ENCODE results near the gene AP3B1. TPM values are rescaled to one million over a fixed set of nuclear protein-coding genes. Genes with fewer than 3 reads are reported as not detected.

AP3B1 gene
- total RNA-seq, 1 experiment from 2014 or later: 39.7 TPM

DNA sequence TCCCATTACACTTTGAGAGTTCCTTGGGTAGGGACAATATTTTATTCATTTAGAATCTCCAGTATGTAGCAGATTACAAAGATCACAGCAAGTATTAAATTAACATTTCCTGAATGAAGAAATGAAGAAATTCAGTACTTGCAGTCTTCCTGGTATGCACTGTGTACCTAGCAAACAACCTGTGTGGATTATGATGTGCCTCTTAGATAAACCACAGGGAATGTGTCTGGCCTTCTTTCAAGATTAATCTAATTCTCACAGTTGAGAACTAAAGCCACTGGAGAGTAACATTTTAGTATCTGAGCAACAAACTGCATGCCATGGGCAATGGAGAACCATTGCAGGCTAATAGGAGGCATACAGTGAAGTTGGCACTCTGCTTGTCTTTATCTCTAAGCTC, 199.4 kb downstream of the AP3B1 start:
- ChIA-PET CTCF (no interaction called here), POLR2A (no interaction called here)
- H3K27ac Mint-ChIP-seq (ENCODE audit: low read depth, unreplicated experiment): no peak overlapping the region
- no peak overlapping the region for H3K4me3 Mint-ChIP-seq (ENCODE audit: unreplicated experiment)
- TF ChIP-seq, protein P1, sequence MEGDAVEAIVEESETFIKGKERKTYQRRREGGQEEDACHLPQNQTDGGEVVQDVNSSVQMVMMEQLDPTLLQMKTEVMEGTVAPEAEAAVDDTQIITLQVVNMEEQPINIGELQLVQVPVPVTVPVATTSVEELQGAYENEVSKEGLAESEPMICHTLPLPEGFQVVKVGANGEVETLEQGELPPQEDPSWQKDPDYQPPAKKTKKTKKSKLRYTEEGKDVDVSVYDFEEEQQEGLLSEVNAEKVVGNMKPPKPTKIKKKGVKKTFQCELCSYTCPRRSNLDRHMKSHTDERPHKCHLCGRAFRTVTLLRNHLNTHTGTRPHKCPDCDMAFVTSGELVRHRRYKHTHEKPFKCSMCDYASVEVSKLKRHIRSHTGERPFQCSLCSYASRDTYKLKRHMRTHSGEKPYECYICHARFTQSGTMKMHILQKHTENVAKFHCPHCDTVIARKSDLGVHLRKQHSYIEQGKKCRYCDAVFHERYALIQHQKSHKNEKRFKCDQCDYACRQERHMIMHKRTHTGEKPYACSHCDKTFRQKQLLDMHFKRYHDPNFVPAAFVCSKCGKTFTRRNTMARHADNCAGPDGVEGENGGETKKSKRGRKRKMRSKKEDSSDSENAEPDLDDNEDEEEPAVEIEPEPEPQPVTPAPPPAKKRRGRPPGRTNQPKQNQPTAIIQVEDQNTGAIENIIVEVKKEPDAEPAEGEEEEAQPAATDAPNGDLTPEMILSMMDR (IDR thresholded peaks at IDR 0.05; ENCODE audit: unreplicated experiment): no peak
- H3K4me1 Mint-ChIP-seq (ENCODE audit: insufficient read depth, unreplicated experiment): peaks cover 4% of the 10 kb centered on the region
- H3K36me3 Mint-ChIP-seq (ENCODE audit: insufficient read depth, unreplicated experiment): peaks cover 32% of the 10 kb centered on the region
- no peaks in the 10 kb centered on the region for H3K27me3 Mint-ChIP-seq (ENCODE audit: insufficient read depth, unreplicated experiment)
- intact Hi-C loops (cut with micrococcal nuclease): no loop called here
- no peak for DNase-seq (ENCODE audit: unreplicated experiment)
- H3K9me3 Mint-ChIP-seq (ENCODE audit: unreplicated experiment): no peaks in the 10 kb centered on the region
- no TSS peak for BruUV-seq (replicated peaks)

DNA sequence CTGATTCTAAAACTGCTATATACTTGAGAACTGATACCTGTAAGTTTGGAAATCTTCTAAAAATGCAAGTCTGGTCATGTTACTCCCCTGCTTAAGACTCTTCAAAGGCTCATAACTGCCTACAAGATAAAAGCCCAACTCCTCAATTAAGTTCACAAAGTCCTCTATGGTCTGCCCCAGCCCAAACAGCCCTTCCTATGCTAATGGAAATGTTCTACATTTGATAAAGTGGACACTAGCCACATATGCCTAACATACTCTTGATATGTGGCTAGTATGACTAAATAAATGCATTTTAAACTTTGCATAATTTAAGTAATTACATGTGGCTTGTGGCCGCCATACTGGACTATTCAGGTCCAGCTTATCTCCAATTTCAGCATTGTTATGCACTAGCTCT, 204.5 kb downstream of the AP3B1 start:
- no peak overlapping the region for H3K27ac Mint-ChIP-seq (ENCODE audit: low read depth, unreplicated experiment)
- peaks cover 15% of the 10 kb centered on the region for H3K36me3 Mint-ChIP-seq (ENCODE audit: insufficient read depth, unreplicated experiment)
- no peaks in the 10 kb centered on the region for H3K27me3 Mint-ChIP-seq (ENCODE audit: insufficient read depth, unreplicated experiment)
- H3K4me3 Mint-ChIP-seq (ENCODE audit: unreplicated experiment): no peak overlapping the region
- CTCF ChIA-PET: interaction anchor here (0.6 kb wide), 1 partner anchor 1354 kb away, joined by 3 read pairs; no protein-coding TSS in a partner anchor
- H3K9me3 Mint-ChIP-seq (ENCODE audit: unreplicated experiment): no peaks in the 10 kb centered on the region
- peaks cover 8% of the 10 kb centered on the region for H3K4me1 Mint-ChIP-seq (ENCODE audit: insufficient read depth, unreplicated experiment)
- POLR2A ChIA-PET: interaction anchor here (0.6 to 0.7 kb wide), 2 partner anchors 140 to 772 kb away, joined by 3 read pairs; no protein-coding TSS in a partner anchor
- intact Hi-C loops (cut with micrococcal nuclease): no loop called here
- no peak for DNase-seq (ENCODE audit: unreplicated experiment)
- TF ChIP-seq, protein P1 (IDR thresholded peaks at IDR 0.05; ENCODE audit: unreplicated experiment): no peak
- no TSS peak for BruUV-seq (replicated peaks)

DNA sequence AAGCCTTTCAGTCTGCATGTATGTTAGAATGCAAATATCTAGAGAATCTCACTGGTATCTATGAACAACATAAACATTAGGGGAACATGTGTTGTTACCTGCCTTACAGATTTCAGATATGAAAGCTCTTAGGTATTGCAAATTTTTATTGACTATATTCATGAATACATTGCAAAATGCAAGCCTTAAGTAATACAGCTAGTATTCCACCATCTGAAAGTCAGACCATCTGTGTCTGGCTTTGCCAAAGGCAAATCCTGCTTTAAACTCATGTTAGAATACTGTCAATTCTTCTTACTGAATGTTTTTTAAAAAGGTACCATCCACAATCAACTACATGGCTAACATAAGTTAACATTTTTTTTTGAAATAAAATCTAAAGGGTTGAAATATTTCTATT, 215.6 kb downstream of the AP3B1 start:
- no peak for DNase-seq (ENCODE audit: unreplicated experiment)
- no TSS peak for BruUV-seq (replicated peaks)

DNA sequence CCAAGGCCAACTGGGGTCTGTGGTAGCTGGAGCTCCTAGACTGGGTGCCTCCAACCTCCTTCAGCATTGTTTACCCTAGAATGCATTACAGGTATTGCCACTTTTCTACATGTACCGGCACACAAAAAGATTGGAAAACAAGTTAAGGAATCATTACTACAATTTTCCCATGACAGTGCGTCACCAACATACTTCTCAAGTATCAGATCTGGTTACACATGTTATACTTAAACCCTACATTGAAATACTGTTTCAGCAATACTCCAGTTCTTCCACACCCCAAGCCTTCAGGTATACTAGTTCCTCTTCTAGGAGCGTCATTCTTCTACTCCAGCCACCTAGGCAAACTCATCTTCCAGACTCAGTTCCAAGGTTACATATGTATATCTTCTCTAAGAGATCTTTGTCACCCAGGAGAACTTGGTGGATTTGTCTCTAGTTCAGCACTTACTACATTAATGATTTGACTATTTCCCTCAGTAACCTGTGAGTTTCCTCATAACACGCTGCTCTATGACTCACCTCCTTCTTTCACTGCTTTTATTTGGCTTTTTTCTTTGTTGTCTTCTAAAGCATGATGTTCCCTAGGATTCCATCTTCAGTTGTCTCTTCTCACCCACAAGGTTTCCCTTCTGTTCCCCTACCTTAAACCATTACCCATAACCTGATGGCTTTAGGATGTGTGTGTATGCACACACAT, 217.0 kb downstream of the AP3B1 start:
- peak; percentile 13 for DNase-seq (ENCODE audit: unreplicated experiment)

More for the DNA sequence above, 215.6 kb downstream of the AP3B1 start:
- Mint-ChIP-seq H3K4me1 (ENCODE audit: insufficient read depth, unreplicated experiment) (no peaks in the 10 kb centered on the region), H3K27ac (ENCODE audit: low read depth, unreplicated experiment) (no peak overlapping the region), H3K27me3 (ENCODE audit: insufficient read depth, unreplicated experiment) (no peaks in the 10 kb centered on the region), H3K9me3 (ENCODE audit: unreplicated experiment) (no peaks in the 10 kb centered on the region), H3K4me3 (ENCODE audit: unreplicated experiment) (no peak overlapping the region), H3K36me3 (ENCODE audit: insufficient read depth, unreplicated experiment) (peaks cover 6% of the 10 kb centered on the region)
- ChIA-PET CTCF (no interaction called here), POLR2A (interaction anchor here (1.2 kb wide), 1 partner anchor 14 kb away, joined by 4 read pairs; no protein-coding TSS in a partner anchor)
- intact Hi-C loops (cut with micrococcal nuclease): no loop called here
- TF ChIP-seq, protein P1 (IDR thresholded peaks at IDR 0.05; ENCODE audit: unreplicated experiment): no peak

More for the DNA sequence above, 217.0 kb downstream of the AP3B1 start:
- no peak overlapping the region for H3K27ac Mint-ChIP-seq (ENCODE audit: low read depth, unreplicated experiment)
- H3K27me3 Mint-ChIP-seq (ENCODE audit: insufficient read depth, unreplicated experiment): no peaks in the 10 kb centered on the region
- ChIA-PET POLR2A (no interaction called here), CTCF (interaction anchor here (1.1 kb wide), 1 partner anchor 25 kb away, joined by 6 read pairs; no protein-coding TSS in a partner anchor)
- no peaks in the 10 kb centered on the region for H3K9me3 Mint-ChIP-seq (ENCODE audit: unreplicated experiment)
- H3K4me1 Mint-ChIP-seq (ENCODE audit: insufficient read depth, unreplicated experiment): no peaks in the 10 kb centered on the region
- H3K36me3 Mint-ChIP-seq (ENCODE audit: insufficient read depth, unreplicated experiment): peaks cover 6% of the 10 kb centered on the region
- TF ChIP-seq, protein P1 (IDR thresholded peaks at IDR 0.05; ENCODE audit: unreplicated experiment): no peak
- intact Hi-C loops (cut with micrococcal nuclease): no loop called here
- H3K4me3 Mint-ChIP-seq (ENCODE audit: unreplicated experiment): no peak overlapping the region
- BruUV-seq (replicated peaks): no TSS peak

All from MCF 10A (cell line).